ENCODE results near the gene CDH23.

GRCh38 chr10:71648254-71648932 lies 251.7 kb downstream of the CDH23 start:
- TF ChIP-seq, protein P1, sequence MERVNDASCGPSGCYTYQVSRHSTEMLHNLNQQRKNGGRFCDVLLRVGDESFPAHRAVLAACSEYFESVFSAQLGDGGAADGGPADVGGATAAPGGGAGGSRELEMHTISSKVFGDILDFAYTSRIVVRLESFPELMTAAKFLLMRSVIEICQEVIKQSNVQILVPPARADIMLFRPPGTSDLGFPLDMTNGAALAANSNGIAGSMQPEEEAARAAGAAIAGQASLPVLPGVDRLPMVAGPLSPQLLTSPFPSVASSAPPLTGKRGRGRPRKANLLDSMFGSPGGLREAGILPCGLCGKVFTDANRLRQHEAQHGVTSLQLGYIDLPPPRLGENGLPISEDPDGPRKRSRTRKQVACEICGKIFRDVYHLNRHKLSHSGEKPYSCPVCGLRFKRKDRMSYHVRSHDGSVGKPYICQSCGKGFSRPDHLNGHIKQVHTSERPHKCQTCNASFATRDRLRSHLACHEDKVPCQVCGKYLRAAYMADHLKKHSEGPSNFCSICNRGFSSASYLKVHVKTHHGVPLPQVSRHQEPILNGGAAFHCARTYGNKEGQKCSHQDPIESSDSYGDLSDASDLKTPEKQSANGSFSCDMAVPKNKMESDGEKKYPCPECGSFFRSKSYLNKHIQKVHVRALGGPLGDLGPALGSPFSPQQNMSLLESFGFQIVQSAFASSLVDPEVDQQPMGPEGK (CRISPR knock-in tag; IDR thresholded peaks at IDR 0.05; ENCODE audit: borderline replicate concordance) = no peak
- TF ChIP-seq PPARA (CRISPR knock-in tag; IDR thresholded peaks at IDR 0.05; ENCODE audit: borderline replicate concordance) = no peak
- no peak for TF ChIP-seq OSR1 (CRISPR knock-in tag; IDR thresholded peaks at IDR 0.05)
- TF ChIP-seq, protein P2, sequence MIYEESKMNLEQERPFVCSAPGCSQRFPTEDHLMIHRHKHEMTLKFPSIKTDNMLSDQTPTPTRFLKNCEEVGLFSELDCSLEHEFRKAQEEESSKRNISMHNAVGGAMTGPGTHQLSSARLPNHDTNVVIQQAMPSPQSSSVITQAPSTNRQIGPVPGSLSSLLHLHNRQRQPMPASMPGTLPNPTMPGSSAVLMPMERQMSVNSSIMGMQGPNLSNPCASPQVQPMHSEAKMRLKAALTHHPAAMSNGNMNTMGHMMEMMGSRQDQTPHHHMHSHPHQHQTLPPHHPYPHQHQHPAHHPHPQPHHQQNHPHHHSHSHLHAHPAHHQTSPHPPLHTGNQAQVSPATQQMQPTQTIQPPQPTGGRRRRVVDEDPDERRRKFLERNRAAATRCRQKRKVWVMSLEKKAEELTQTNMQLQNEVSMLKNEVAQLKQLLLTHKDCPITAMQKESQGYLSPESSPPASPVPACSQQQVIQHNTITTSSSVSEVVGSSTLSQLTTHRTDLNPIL (CRISPR knock-in tag; IDR thresholded peaks at IDR 0.05; ENCODE audit: low read depth) = no peak
- TF ChIP-seq, protein P3, sequence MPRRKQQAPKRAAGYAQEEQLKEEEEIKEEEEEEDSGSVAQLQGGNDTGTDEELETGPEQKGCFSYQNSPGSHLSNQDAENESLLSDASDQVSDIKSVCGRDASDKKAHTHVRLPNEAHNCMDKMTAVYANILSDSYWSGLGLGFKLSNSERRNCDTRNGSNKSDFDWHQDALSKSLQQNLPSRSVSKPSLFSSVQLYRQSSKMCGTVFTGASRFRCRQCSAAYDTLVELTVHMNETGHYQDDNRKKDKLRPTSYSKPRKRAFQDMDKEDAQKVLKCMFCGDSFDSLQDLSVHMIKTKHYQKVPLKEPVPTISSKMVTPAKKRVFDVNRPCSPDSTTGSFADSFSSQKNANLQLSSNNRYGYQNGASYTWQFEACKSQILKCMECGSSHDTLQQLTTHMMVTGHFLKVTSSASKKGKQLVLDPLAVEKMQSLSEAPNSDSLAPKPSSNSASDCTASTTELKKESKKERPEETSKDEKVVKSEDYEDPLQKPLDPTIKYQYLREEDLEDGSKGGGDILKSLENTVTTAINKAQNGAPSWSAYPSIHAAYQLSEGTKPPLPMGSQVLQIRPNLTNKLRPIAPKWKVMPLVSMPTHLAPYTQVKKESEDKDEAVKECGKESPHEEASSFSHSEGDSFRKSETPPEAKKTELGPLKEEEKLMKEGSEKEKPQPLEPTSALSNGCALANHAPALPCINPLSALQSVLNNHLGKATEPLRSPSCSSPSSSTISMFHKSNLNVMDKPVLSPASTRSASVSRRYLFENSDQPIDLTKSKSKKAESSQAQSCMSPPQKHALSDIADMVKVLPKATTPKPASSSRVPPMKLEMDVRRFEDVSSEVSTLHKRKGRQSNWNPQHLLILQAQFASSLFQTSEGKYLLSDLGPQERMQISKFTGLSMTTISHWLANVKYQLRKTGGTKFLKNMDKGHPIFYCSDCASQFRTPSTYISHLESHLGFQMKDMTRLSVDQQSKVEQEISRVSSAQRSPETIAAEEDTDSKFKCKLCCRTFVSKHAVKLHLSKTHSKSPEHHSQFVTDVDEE (CRISPR knock-in tag; IDR thresholded peaks at IDR 0.05) = no peak
- no peak for TF ChIP-seq POU6F1 (CRISPR knock-in tag; IDR thresholded peaks at IDR 0.05; ENCODE audit: borderline replicate concordance, low read depth)
- TF ChIP-seq TOX (CRISPR knock-in tag; IDR thresholded peaks at IDR 0.05; ENCODE audit: borderline replicate concordance) = no peak
- TF ChIP-seq BACH2 (CRISPR knock-in tag; IDR thresholded peaks at IDR 0.05; ENCODE audit: borderline replicate concordance) = no peak
- no peak for TF ChIP-seq GLIS3 (CRISPR knock-in tag; IDR thresholded peaks at IDR 0.05)
- no peak for TF ChIP-seq ARNTL (CRISPR knock-in tag; IDR thresholded peaks at IDR 0.05; ENCODE audit: borderline replicate concordance, low read depth)
- TF ChIP-seq ZFP3 (CRISPR knock-in tag; IDR thresholded peaks at IDR 0.05) = no peak
- TF ChIP-seq ZNF70 (CRISPR knock-in tag; IDR thresholded peaks at IDR 0.05) = no peak
